HG02943 (cell line): ENCODE data around the gene SVIP.

Experiments
- ATAC-seq: cut with Tn5 transposase; IDR thresholded peaks from one replicate; pipeline ENCODE4 v1.9.1; 2021; ENCODE audit warnings: mild to moderate bottlenecking, low read depth, moderate library complexity; ENCODE audit not compliant: unreplicated experiment

The SVIP gene

GRCh38 chr11:22829231-22830081, at the start of gene SVIP:
Gene SVIP, minus strand, starts transcription at chr11:22829801. Its CDS starts 53 bp downstream, at chr11:22829748.
- peak; percentile 94 for ATAC-seq

DNA sequence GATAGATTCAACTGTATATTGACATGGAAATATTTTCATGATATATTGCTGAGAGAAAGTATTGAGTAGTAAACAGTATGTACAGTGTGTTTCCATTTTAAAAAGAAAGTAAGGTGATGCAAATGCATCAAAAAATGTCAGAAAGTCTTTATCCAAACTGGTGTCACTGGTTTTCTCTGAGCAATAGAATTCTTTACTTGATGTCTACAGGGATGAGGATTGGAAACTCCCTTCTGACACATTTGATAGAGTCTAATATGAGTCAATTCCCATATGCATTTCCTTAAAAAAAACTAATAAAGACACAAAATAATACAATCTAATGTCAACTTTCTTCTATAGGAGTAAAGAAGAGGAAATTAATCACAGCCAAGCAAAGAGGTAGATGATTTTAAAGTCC, 49.0 kb upstream of the SVIP start:
- ATAC-seq, result no peak

DNA sequence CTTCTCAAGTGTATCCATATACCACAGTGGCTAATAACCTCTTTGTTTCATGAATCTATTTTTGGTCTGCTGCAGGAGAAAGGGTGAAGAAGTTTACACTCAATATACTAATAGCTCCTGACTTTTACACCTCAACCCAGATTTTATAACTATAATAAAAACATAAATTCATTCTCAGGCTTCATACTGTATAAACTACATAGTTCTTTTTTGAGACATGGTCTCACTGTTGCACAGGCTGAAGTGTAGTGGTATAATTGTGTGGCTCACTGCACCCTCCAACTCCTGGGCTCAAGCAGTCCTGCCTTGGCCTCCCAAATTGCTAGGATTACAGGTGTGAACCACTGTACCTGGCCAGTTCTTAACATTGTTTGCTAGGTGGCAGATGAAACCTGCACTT, 48.4 kb upstream of the SVIP start:
- no peak for ATAC-seq

DNA sequence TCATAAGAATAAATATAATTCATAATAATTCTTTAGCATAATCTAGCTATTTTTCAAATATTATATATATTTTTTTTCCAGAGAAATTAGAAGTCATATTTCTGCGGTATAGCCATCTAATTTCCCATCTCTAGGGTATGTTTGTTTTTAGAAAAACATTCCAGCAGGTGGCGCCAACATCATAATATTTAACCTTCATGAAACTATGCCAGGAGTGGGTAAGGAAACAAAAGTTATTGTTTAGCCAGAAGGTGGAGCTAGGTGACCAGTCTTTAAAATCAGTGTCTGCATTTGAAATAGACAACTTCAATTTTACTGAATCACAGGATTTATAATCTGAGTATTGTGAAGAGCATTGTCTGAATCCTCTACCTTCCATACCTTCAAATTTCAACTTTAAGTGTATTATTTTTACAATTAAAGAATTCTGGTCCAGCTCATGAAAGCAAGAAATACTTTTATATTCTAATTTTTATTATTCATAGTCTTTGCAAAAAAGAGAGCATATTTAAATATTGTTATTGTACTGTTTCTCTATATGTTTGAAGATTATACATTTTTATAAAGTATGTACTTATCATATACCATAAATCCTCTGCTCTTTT, 46.4 kb upstream of the SVIP start:
- peak; percentile 96 for ATAC-seq

GRCh38 chr11:22869325-22869724, 39.7 kb upstream of the SVIP start:
- ATAC-seq, result no peak

DNA sequence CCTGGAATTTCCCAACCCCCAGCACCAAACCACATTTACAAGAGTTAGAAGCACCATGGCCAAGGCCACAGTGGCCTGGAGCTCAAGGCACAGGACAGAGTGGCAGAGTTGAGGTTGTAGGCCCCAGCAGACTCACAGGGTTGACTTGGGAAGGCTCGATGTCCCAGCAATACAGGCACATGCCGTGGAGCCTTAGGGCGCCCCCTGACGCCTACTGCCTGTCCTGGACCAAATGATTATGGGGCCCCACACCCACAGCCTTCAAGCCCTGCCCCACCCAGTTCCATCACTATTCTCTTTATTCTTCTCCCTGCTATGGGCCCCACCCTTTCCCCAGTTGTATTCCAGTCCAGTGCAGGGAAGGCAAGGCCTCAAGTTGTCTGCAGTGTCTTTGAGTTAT, 30.6 kb upstream of the SVIP start, which contains the start of gene CCDC179:
Gene CCDC179 (minus strand): TSS at position 234 of the 400 bp plus-strand sequence. CDS start 53 bp downstream, at position 181.
- ATAC-seq, result no peak

DNA sequence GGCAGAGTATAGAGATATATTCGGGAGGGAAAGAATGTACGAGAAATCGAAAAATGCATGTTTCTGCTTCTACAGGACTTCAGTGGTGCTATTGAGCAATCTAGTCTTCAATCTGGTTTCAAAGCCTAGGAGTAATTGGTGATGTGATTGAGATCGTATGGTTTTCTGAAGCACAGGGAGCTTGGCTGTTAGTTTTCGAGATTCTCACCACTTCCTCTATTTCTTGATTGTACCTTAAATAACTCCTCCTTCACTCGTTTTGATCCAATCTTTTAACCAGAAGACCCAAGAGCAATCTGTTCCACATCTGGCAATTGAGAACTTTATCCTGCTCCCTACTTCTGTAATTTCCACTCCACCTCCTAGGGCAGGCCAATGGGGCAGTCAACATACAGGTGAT, 30.2 kb upstream of the SVIP start:
- ATAC-seq, result no peak

DNA sequence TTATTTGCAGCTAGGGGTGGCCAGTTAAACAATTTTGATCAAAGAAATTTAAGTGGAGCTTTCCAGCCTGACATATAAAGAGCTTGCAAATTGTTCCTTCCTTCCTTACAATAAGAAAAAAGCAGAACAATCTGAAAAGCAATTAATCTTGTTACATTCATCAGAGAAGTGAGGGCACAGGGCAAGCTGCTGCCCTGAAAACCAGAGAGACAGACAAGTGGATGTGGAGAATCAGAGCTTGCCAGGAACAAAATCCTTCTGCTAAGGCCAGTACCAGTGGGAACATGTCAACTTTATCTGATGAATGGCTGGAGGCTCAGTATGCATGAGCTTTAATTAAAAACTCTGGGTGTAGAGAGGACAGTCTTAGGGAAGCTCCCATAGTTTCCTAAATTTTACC, 21.9 kb upstream of the SVIP start:
- no peak for ATAC-seq

DNA sequence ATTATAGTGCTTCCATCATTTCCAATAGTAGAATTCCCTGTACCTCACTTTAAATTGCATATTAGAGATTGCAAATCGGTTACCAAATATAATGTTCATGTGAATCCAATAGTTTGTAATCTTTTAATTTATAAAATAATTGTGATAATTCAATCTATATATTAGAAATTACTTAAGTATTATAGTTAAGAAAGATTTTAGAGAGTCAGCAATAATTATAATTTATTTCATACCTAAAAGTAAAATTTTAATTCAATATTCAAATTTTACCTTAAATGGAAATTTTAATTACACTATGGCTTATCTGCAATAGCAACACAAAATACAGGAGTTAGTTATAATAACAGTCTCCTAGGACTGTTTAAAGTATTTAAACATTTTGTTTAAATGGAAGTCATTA, 17.1 kb upstream of the SVIP start:
- ATAC-seq, result no peak

GRCh38 chr11:22832315-22833015, 2.9 kb upstream of the SVIP start:
- no peak for ATAC-seq

DNA sequence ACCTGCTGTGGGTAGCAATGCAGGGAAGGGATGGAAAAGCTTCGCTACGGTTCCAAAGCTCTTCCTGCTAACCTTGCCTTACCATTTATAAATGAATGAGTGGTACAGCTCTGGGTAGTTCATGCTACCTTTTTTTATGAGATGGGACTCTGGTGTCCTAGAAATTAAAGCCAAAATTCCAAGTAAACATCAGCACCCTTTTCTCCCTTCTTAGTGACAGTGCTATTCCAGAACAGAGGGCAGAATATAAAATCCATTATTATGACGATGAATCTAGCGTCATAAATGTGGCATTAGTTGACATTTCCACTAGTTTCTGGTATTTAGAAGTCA, 447 bp upstream of the SVIP start:
- no peak for ATAC-seq

DNA sequence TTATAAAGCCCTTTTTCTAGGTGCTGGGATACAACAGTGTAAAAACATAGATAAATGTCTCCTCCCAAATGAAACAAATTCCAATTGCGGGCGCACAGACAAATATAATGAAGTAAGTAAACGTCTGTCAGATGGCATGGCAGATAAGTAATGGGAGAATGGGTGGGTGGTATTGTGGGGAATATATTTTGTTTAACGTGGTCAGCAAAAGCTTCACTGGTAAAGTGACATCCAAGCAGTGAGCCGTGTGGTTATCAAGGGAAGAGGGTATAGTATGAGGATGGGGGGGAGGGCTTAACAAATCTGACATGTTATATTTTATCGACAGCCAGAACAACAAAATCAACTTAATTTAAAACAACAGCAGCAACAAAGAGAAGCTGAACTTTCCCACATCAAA, 1.2 kb downstream of the SVIP start:
- no peak for ATAC-seq

DNA sequence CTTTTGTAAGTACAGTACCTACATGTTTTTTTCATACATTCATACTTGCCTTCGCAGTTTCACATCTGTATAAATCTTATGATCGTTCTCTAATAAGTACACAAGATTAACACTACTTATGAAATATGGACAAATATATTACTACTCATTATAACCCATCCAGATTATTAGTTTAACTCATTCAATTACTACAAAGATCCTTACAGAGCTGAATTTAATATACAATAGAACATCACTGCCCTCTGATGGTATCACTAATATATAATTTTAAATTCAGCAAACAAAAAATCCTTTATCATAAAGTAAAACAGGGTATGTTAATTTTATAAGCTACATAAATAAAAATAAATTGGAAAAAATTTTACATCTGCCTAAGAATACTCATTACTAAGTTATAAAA, 7.4 kb downstream of the SVIP start:
- no peak for ATAC-seq

- ATAC-seq, result no peak
These were observed 19.7 kb downstream of the SVIP start for GRCh38 chr11:22809893-22810292.

GRCh38 chr11:22808571-22809197, 20.9 kb downstream of the SVIP start:
- peak; percentile 34 for ATAC-seq

- ATAC-seq, result peak; percentile 94
These were observed 21.6 kb downstream of the SVIP start for GRCh38 chr11:22807855-22808570.

GRCh38 chr11:22807391-22807790, 22.2 kb downstream of the SVIP start:
- ATAC-seq, result no peak

- no peak for ATAC-seq
These were observed 26.7 kb downstream of the SVIP start for GRCh38 chr11:22802861-22803260.

DNA sequence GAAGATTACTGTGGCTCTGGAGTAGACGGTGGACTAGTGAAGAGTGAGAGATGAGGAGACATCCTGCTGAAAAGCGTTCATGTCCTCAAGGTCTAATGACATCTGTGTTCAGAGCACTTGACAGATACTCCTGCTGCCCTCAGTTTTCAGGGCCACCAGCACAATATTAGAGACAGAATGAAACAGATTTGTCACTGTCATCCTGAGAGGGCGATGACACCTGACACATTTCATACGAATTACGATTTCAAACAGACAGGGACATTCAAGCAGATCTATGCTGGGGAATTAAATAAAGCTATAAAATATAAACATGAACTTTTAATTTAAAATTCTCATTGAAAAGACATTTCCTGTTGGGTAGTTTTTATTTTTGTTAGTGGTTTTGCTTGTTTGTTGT, 29.1 kb downstream of the SVIP start:
- no peak for ATAC-seq

DNA sequence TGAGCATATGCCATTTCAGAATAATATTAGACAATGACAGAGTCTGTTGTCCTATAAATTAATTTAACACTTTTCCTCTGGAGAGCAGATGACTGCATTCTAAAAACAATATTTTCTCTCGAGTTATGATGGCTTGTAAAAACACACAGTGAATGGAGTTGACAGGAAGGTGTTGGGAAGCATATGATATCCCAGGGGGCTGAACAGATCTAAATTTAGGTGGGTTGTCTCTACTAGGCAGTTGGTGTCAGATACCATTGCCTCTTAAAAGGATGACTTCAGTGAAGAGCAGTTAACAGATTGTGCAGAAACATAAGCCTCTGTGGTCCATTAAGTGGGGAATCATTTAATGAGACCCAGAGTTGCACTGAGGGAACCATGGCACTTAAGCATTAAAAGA, 30.7 kb downstream of the SVIP start:
- no peak for ATAC-seq
